HG02885 (cell line): ENCODE results near the gene NTS.

Experiments used
- ATAC-seq: cut with Tn5 transposase; IDR thresholded peaks from one replicate; pipeline ENCODE4 v1.9.1; 2021; ENCODE audit warnings: mild to moderate bottlenecking; ENCODE audit not compliant: unreplicated experiment, poor library complexity

The NTS gene, protein sequence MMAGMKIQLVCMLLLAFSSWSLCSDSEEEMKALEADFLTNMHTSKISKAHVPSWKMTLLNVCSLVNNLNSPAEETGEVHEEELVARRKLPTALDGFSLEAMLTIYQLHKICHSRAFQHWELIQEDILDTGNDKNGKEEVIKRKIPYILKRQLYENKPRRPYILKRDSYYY

DNA sequence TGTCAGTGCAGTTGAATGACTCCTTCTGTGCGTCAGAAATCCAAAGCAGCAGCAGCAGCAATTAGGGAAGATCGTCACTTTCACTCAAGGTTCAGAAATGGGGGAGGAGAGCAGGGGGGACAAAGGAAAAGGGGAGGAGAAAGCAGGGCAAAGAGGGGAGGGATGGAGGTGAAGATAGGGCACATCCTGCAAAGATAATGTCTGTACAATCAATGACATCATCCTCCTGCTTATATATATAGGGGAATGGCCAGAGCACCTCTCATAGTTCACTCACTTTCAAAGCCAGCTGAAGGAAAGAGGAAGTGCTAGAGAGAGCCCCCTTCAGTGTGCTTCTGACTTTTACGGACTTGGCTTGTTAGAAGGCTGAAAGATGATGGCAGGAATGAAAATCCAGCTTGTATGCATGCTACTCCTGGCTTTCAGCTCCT is at the start of gene NTS:
NTS (plus strand) TSS at position 265 of the 431 bp plus-strand sequence; CDS start at position 374, 109 bp downstream.
- peak; percentile 85 for ATAC-seq

DNA sequence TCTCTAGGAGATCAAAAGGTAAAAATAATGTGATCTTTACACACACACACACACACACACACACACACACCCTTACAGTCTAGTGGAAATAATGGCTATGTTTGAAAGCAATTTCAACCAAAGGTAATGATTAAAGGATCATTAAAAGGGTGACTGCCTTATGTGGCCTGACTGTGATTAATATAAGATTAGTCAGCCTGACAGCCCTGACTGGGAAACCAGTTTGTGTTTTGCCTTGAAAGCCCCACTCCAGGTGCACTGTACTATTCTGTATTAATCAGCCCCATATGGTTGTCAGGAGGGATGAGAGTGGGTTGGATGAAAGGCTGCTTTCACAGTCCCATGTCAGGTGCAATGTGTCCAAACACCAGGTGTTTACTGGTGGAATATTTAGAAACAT is 48.3 kb upstream of the NTS start:
- ATAC-seq = no peak

DNA sequence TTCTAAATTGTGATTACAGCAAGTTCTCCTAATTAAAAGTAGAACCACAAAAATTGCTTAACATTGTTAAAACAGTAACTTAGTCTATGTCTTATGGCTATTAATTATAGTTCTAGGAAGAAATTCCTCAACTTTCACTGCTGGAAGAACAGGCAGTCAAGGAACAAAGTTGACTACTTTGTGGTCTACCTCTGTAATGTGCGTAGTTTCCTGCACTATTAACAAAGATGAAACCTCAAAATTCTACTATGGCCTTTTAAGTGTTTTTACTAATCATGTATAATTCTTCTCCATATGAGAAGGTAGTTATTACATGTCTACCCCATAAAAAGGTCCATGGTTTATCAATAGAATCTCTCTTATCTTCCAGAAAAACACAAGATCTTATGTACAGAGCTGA is 45.5 kb upstream of the NTS start:
- no peak for ATAC-seq

DNA sequence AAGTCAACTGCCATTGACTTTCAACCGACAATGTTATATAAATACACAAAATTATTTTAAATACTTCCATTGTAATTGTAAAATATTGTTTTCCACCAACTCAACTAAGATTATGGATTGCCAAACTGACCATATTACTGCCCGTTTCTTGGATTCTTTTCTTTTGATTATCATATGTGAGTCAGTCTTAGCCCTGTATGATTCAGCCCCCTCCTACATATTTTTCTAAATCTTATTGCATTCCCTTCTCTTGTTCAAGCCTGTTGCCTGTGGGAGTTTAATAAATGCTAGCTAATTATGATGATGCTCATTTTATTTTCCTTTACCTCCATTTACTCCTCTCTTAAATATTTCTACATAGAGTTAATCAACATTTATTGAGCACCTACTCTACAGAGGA is 44.7 kb upstream of the NTS start:
- no peak for ATAC-seq

DNA sequence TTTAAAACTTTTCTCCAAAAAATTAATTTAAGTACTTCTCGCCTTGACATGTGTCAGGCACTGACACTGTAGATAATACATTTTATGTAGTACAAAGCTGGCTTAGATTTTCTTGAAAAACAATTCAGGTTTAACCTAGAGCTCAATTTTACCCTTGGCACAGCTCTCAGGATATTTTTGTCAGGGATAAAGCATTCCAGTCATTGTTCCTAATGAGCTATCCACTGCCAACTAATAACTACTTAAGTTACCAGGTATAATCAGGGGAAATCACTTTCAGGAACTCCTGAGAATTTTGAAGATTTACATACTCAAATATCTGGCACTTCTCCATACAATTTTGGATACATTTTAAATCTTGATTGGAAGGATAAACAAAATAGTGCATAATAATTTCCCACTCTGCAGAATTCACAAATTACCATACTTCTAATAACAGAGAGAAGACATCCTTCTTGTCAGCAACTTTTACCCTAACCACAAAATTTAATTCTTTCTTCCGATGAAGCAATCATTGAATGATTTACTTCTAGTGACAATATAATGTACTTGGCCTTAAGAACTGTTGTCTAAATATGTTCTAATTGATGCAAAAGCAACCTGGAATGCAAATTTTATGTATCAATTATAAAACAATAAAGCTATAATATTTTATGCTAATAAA is 42.6 kb upstream of the NTS start:
- ATAC-seq = no peak

DNA sequence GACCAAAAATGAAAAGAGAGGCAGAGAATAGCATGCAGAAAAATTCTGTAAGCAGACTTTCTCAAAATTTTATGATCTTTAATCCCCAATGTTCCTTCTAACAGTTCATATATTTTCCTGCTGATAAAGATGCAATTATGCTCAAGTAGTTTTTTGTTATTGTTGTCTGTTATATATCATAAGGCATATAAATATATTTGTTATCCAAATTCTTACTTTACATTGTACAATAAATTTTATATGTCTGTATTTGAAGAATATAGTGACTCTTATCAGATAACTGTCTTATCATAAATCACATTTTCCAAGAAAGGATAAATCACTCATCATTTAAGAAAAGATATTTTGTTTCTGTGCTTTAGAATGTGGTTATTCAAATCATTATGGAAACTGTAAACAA is 40.5 kb upstream of the NTS start:
- no peak for ATAC-seq

DNA sequence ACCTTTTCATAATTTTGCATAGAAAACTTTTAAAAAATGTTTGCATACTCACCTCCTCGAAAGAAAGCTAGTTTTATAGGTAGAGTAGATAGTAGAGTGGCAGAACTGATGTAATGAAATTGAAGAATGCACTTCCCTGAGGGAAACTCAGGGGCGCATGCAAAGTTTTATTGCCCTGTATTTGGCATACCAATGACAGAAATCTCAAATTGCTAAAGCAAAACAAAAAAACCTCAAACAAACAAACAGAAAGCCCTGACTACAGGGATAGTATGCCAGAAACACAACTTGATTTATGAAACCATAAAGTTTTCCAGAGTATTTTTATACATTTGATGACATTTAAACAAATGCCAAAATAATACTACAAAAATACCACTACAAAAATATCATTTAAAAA is 39.7 kb upstream of the NTS start:
- ATAC-seq = no peak

DNA sequence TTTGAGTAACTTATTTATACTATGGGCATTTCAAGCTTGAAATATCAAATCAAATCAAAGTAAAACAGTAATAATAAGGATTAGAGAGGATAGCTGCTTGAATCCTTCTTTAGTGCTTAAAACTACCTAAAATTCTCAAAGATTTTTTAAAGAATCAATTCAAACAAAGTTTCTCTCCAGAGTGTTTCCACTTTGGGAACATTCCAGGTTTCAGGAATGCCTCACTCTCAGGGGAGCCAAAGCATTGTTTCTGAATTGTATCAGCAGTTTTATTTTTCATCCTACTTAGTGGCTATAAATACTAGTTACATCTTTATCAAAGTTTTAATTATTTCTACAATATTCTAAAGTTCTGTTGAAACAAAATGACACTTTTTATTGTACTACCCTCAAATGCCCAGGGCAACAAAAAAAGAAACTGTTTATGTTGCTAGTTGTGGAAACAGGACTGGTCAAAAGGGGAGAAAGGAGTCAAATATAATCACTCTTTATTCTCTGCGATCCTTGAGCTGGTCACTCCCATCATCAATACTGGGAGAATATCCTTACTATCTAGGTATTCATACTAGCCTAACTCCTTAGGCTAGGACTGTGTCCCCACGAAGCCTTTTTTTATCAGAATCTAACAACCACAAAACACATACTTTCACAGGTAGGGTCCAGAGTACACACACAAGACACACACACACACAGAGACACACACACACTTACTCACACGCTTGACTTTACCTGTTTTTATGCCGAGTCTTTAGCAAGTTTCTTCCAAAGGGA is 38.5 kb upstream of the NTS start:
- ATAC-seq = no peak

DNA sequence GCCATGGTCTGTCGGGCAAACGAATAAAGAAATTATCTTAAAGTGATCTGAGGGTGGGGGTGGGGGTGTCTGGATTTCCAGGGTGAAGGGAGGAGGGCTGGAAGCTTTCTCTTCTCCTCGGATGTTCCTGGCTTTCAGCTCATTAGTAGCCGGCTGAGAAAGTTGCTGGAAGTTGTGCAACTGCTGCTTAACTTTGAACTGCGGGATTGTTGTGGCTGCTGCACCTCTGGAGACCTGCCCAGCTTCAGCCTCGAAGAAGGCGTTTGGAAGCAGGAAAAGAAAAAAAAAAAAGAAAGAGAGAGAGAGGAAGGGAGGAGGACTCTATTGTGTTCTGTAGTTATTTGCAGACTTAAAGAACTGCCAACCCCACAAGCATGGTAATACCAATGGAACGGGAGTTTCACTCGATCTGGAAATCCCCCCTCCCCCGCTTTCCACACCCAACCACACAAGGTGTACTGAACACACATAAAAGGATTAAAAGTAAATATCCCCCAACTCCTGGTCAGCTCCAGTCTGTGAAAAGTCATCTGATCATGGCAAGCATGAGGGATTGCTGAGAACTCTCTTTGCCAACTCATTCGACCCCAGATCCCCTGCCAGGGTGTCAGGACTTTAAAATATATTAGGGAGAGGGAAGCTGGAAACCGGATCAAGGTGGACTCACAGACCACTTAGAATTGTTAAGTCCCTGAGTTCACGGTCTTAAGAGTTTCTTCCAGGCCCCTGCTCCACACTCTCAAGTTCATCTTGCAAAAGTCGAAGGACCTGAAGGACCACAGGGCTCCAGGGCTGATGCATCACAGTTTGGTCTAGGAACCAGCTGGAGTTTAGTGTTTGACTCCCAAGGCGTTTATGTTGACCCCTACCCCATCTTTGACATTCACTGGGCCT is 37.7 kb upstream of the NTS start, which contains the start of gene RASSF9:
RASSF9 (minus strand) TSS at position 213 of the 894 bp plus-strand sequence; CDS start at position 5, 208 bp downstream.
- peak; percentile 65 for ATAC-seq

DNA sequence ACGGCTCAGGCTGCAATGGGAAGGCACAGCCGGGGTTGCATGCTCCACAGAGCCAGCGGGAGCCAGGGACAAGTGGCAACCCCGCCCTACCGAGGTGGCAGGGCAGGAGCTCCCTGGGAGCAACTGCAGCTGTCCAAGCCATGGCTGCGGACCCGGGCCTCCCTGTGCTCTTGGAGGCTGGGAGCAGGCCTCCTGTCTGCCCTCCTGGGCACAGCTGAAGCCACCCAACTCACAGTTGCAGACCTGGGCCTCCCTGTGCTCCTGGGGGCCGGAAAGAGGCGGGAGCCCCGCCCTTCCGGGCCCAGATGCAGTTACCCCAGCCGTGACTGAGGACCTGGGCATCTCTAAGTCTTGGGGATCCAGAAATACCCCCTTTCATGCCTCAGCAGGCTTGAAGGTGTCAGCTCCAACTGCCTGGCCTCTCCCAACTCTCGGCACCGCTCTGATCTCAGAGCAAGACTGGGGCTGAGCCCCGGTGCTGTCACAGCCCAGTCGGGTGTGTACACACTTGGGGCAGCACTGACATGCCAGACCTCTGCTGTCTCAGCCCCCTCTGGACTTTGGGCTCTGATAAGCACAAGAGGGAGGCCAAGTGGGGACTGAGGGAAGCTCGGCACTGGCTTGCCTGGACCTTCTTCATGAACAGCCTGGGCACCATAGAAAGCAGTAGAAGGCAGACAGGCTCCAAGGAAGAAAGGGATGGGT is 30.3 kb upstream of the NTS start:
- peak; percentile 22 for ATAC-seq

DNA sequence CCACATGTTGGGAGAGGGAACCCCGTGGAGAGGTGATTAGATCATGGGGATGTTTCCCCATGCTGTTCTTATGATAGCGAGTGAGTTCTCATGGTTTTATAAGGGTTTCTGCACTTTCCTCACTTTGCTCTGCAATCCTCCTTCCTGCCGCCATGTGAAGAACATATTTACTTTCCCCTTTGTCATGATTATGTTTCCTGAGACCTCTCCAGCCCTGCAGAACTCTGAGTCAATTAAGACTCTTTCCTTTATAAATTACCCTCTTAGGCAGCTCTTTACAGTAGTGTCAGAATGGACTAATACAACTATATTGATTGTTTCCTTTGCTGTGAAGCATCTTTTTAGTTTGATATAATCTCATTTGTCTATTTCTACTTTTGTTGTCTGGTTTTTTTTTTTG is 24.8 kb upstream of the NTS start:
- ATAC-seq = no peak

DNA sequence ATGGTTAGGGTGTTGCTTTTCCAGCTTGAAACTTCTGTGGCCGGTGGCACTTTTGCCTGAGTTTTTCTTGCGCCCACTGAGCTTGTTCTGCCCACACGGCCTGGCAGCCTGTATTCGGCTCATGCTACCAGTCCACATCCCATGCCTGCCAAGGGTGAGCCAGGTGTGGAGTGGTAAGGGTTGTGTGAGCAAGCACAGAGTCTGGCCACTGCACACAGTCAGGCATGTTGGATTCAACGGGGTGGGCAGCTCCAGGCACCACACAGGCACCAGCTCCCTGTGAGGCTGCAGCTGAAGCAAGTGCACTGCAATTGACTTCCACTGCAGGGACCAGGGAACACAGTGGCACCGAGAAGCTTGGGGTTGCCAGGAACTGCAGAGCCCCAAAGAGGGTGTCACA is 18.8 kb upstream of the NTS start:
- no peak for ATAC-seq

DNA sequence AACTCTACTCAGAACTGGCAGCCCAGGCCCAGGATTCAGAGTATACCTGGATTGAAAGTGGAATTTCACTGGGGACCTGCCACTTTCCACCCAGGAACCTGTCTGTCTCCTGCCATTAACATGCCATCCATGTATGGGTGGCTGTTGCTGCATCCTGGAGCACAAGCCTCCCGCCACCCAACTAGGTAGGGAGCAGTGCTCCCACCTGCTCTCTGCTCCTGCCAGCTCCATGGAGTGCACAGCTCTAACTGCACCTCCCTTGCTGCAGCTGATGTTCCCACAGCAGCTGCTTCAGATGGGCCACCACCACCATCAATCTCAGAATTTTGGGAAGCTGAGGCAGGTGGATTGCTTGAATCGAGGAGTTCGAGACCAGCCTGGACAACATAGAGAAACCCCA is 17.1 kb upstream of the NTS start:
- ATAC-seq = no peak

DNA sequence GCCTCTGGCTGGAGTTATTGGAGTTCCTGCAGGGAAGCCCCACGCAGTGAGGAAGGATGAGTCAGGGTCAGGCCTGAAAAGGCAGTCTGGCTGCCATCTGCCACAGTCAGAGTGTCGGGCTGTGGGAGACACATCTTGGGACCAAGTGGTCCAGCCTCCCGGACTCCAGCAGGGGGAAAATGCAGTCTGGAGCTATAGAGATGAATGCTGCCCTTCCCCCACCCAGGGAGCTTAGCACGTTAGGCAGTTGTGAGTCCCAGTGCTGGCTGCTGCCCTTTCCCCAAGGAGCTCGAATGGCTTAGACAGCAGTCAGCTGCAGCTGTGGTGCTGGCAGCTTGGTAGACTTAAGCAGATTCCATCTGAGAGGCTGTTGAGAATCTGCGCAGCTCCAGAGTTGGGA is 8.2 kb upstream of the NTS start:
- ATAC-seq = no peak

DNA sequence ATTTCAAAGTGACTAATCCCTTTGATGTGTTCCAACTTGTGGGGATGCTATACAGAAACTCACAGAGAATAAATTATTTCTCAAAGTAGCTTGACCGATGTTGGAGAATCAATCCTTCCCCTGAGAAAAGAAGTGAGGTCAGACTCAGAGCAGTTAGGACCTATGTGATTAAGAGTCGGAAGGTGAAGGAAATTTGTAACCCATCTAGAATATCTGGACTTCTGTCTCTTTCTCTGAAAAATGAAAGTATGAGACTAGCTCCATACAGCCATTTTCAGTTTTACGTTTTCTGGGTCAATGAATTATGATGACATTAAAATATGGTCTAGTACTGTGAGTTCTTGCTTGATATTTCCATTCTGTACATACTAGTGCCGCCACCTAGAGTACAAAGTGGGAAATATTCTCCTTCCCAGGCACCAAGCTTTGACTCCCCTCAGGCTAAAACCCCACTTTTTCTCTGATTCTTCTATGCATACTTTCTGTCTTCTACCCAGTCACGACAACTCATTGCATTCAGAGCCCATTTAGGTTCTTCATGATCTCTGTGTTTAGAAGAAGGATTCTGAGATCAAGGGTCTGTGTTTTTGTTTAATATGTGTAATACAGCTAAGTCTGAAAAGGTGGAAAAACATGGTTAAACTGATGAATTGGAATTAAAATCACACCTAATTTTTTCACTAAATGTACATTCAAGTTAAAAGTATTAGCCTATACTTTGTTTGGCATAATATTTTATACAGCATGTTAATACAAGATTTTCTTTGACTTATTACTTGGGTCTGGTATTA is 6.9 kb upstream of the NTS start:
- ATAC-seq = peak; percentile 95

DNA sequence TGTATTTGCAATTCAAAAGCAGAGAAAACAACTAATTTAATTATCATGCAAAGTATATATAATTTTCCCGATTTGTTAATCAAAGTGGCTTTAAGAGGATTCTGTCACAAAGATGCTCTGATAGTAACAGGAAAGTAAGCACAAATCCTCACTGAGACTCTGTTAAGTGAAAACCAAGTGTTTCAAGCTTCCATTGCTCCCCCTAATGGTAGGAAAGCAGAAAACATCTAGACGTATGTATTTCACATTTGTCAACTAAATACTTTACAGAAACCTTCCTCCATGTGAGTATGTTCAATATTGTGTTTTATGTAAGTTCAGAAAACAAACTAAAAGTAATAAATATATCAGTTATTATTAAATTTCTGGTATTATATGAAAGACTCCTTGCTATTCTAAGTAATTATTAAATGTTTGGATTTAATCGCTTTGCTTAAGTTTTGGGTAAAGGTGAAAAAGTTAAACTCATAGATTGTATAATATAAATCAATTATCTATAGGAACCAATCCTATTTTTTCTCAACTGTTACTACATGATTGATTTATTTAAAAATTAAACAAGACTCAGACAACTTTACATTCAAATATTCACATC is 1.5 kb upstream of the NTS start:
- peak; percentile 82 for ATAC-seq

DNA sequence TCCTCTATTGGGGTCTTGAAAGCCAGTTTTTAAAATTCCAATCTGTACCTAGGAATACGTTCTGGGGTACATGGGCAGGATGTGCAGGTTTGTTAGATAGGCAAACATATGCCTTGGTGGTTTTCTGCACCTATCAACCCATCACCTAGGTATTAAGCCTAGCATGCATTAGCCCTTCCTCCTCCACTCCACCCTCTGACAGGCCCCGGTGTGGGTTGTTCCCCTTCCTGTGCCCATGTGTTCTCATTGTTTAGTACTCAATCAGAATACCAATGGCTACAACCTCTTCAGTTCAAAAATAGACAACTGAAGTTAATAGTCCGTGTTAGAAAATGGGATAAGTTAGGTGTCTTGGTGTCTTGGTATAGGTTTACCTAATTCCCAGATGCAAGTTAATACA is 3.4 kb downstream of the NTS start:
- ATAC-seq = no peak

DNA sequence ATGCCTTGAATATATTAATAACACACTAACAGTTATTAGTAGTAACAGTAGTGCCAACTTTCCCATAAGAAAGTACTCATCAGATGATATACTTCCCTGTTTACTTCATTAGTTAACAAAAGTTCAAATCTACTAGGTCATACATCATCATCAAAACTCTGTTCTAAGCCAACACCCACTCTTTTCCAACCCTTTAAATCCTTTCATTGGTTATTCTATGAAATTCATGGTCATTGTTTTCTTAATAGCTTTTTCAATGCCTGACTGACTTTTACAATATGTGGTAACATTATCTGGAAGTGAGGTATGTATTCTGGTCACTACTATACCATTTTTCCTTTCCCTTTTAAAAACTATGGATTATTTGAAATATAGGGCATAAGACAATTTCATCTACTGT is 9.7 kb downstream of the NTS start:
- no peak for ATAC-seq

DNA sequence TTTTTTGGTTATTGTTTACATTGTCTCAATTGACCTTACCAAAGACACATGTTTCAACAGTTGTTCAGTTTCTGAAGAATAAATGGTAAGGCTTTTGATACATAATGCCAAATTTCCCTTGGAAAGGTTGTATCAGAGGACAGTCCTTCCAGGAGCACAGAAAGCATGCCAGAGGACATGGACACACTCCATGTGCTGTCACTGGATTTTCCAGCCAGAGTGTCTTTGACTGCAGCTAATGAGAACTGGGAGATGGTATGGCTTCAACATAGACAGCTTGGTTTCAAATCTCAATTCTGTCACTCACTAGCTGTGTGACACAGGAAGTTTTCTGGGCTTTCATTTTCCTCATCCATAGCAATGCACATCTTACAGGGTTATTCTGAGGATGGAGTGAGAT is 20.6 kb downstream of the NTS start:
- no peak for ATAC-seq
